A204.1 (cell line): ENCODE data around the gene TBC1D17.
"Not testable (repeated sequence)": the region's sequence is repeated elsewhere in the genome, so short reads cannot be mapped to it uniquely, and the experiment has no call there.

Experiments used
- FAIRE-seq: peaks from 2 replicates; lab custom pipeline; 2012; peaks lifted over from hg19 to GRCh38; lab: Jason Lieb, UNC

TBC1D17 gene

GRCh38 chr19:49921871-49922795, 44.6 kb downstream of the TBC1D17 start:
- FAIRE-seq: no peak

DNA sequence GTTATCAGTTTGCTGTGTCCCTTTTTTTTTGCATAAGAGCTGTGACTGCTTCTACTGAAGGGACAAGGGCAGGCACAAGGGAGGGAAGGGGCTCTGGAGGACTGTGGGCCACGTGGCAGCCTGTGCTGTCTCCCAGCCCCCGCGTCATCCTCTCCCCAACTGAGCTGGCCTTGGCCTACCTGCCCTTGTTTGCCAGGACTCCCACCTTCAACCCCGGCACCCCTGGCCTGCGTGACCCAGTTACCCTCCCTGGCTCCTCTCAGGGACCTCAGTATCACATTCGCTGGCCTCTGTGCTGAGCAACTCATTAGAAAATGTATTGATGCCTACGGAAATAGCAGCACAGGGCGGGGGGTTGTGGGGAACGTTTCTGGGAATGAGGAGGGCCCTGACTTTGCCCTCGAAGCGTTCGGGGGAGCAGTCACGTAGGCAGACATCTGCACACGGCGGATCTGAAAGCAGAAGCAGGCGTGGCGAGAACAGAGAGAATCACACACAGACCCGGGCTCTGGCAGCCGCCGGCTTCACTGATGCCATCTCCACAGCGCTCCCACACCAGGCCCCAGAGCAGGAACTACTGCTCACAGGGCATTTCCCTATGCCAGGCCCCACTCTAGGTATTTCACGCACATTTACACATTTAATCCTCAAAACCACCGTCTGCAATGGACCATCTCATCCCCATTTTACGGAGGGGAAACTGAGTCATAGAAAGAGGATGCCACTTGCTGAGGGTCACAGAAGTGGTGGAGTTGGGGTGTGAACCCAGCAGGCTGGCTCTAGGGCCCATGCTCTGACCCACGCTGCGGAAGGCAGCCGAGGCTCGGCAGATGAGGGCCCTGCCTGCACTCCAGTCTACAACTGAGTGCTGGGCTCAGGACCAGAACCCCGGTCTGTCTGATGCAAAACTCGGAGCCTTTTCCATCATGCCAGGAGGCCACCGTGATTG, 45.8 kb downstream of the TBC1D17 start:
- FAIRE-seq: no peak

- no peak for FAIRE-seq
These were observed 46.7 kb downstream of the TBC1D17 start for GRCh38 chr19:49924004-49924880.

DNA sequence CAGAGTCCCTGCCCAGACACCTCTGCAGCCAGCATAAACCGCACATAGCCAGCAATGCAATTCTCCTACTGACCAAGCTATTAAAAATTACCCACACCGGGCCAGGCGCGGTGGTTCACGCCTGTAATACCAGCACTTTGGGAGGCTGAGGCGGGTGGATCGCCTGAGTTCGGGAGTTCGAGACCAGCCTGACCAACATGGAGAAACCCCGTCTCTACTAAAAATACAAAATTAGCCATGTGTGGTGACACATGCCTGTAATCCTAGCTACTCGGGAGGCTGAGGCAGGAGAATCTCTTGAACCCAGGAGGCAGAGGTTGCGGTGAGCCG, 47.3 kb downstream of the TBC1D17 start:
- FAIRE-seq: not testable (repeated sequence)

DNA sequence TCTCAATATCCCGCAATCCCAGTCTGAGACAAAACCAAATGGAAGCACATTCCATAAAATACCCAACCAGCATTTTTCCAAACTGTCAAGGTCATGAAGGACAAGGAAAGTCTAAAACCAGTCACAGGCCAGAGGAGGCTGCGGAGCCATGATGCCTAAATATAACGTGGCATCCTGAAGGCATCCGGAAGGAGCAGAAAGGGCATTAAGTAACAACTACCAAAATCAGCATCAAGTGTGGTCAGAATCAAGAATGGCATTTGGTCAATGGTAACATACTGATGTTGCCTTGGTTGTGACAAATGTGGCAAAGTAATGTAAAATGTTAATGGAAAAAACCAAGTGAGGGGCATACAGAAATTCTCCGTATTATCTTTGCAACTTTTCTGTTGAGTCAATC, 48.0 kb downstream of the TBC1D17 start:
- FAIRE-seq: no peak

DNA sequence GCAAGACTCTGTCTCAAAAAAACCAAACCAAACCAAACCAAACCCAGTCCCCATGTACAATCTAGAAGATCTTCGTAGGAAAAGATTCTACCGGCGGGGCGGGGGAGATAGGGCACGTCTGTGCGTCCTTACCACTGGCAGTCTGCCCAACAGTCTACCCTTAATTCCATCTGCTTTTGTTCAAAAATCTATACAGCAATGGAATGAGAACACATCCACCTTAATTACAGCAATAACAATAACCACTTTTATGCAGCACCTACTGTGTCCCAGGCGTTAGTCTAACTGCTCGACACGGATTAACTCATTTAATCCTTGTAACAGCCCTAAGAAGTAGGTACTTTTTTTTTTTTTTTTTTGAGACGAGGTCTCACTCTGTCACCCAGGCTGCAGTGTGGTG, 49.0 kb downstream of the TBC1D17 start:
- no peak for FAIRE-seq

- FAIRE-seq: no peak
These were observed 50.2 kb downstream of the TBC1D17 start for GRCh38 chr19:49927526-49928264.

DNA sequence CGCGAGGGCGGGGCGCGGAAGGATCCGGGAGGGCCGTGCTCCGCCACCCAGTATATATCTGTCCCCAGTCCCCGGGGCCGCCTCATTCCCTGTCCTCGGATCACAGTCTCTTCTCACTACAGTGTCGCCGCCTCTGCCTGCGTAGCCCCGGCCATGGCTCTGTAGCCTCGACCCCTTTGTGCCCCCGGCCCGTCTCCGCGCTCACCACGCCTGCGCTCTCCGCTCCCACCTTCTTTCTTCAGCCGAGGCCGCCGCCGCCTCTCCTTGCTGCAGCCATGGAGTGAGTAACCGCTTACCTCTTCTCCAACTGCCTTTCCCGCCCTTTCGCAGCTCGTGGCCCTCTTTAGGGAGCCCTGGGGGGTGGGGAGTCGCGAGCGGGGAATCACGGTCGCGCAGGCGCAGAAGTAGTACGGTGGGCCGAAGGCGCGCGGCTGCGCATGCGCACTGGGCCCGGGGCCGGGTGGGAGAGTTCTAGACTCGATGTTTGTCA, 51.7 kb downstream of the TBC1D17 start, which contains the start of the genes ATF5 and NUP62:
ATF5 (plus strand) TSS at position 85 of the 490 bp plus-strand sequence. CDS start 1,646 bp downstream, outside the sequence.
NUP62 (minus strand) TSS at position 384 of the 490 bp plus-strand sequence. CDS start 19,697 bp downstream, outside the sequence.
- no peak for FAIRE-seq

- FAIRE-seq: peak; percentile 51
These were observed 52.3 kb downstream of the TBC1D17 start for GRCh38 chr19:49929611-49930482.

- FAIRE-seq: no peak
These were observed 53.0 kb downstream of the TBC1D17 start for GRCh38 chr19:49930483-49931011.

DNA sequence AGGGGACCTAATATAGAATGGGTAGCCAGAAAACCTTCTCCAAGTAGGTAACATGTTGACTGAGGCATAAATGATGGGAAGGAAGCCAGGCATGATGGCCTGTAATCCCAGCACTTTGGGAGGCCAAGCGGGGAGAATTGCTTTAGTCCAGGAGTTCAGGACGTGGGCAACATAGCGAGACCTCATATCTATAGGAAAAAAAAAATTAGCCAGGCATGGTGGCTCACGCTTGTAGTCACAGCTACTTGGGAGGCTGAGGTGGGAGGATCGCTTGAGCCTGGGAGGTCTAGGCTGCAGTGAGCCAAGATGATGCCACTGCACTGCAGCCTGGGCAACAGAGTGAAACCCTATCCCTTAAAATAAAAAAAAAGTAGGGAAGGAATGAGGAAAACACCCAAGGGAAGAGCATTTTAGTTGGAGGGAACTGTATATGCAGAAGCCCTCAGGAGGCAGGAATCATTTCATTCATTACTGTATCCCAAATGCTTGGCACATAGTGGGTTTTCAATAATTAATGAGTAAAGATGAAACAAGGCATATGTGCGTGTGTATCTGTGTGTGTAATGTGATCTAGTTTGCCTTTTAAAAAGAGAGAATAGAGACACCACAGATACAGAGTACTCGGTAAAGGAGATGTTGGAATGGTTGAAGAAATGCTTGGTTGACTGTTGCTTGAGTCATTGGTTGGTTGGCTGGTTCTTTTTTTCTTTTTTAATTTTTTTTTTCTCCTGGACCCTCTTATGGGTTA, 54.0 kb downstream of the TBC1D17 start:
- no peak for FAIRE-seq

DNA sequence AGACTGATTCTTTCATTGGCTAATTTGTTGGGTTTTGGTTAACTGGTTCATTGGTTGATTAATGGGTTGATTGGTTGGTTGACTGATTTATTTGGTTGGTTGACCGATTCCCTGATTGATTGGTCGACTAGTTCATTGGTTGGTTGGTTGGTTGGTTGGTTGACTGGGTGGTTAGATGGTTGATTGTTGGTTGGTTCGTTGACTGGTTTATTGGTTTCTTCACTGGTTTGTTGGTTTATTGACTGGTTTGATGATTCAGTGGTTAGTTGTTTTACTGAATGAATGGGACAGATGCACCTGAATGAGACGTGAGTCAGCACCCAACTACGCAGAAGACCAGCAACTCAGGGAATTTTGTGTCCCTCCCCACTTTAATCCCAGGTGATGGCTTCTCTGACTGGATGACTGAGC, 54.5 kb downstream of the TBC1D17 start:
- FAIRE-seq: no peak

GRCh38 chr19:49932731-49933131, 55.2 kb downstream of the TBC1D17 start:
- no peak for FAIRE-seq

DNA sequence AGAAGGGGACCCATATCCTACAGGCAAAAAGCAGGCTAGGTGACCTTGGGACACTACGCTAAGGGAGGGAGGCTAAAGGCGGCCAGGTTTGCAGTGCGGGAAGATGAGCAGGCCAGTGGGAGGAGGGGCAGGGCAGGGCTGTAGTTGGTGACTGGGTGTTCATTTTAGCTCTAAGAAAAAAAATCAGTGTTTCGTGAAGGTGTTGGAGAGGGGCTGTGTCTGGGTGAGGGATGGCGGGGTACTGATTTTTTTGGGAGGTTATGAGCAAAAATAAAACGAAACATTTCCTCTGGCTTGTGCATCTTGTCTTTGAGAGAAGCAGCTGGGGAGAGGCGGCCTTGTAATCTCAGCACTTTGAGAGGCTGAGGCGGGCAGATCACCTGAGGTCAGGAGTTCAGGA, 56.1 kb downstream of the TBC1D17 start:
- no peak for FAIRE-seq

DNA sequence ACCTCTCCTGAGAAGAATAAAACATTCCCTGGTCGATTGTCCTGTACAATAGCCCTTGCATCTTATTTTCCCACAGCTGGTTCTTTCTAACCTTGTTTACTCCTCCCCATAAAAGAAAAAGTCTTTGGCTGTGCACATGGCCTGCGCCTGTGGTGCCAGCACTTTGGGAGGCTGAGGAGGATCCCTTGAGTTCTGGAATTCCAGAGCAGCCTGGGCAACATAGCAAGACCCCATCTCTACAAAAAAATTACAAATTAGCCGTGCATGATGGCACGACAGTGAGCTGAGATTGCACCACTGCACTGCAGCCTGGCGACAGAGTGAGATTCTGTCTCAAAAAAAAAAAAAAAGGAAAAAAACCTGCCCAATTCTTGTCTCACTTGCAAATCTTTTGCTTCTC, 59.0 kb downstream of the TBC1D17 start:
- no peak for FAIRE-seq

DNA sequence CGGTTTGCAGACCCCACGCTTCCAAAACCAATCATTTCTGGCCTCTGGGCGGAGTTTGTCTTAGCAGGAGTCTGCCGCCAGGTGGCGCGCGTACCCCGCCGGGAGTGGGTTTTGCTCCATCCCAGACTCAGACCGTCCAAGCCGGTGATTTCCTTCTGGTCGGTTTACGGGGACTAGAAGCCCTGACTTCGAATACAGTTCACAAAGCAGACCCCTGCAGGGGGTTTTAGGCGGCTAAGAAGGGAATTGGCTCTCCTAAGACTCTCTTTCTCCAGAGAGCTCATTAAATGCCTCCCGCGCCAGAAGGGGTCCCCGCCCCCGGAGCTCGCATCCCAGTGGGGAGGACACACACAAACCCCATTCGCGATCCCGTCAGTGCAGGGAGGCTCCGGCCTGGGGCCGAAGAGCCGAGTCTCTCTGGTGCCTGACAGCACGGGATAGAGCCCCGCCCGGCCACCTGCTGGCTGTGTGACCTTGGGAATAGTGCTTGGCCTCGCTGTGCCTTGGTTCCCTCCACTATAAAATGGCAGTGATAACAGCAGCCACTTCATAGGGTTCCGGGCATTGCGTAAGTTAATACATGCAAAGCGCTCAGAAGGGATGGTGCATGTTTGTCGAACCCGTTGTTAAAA, 60.4 kb downstream of the TBC1D17 start:
- no peak for FAIRE-seq
